Pons (tissue), 1 donor: Measurements from ENCODE around the gene UNC80.

Source experiments
- DNase-seq: peaks from one replicate; pipeline ENCODE4 v3.0.0-alpha.2; 2016; ENCODE audit warnings: low spot score

The UNC80 gene

GRCh38 chr2:209911486-209911885 is 139.9 kb downstream of the UNC80 start:
- DNase-seq = peak; percentile 36

- peak; percentile 29 for DNase-seq
Observed at GRCh38 chr2:209913786-209914345, 142.2 kb downstream of the UNC80 start.

- DNase-seq = no peak
Observed at GRCh38 chr2:209917154-209917771, 145.6 kb downstream of the UNC80 start.

- no peak for DNase-seq
Observed at GRCh38 chr2:209918251-209918650, 146.6 kb downstream of the UNC80 start.

GRCh38 chr2:209922116-209922515 is 150.5 kb downstream of the UNC80 start:
- DNase-seq = no peak

GRCh38 chr2:209929369-209929768 is 157.7 kb downstream of the UNC80 start:
- DNase-seq = no peak

GRCh38 chr2:209933499-209934483 is 162.2 kb downstream of the UNC80 start:
- DNase-seq = peak; percentile 97

- peak; percentile 35 for DNase-seq
Observed at GRCh38 chr2:209936106-209936666, 164.6 kb downstream of the UNC80 start.

- DNase-seq = no peak
Observed at GRCh38 chr2:209937893-209938292, 166.3 kb downstream of the UNC80 start.

GRCh38 chr2:209938906-209939305 is 167.3 kb downstream of the UNC80 start:
- no peak for DNase-seq

GRCh38 chr2:209940936-209941335 is 169.3 kb downstream of the UNC80 start:
- DNase-seq = no peak

- DNase-seq = no peak
Observed at GRCh38 chr2:209942426-209942825, 170.8 kb downstream of the UNC80 start.

GRCh38 chr2:209942936-209943605 is 171.4 kb downstream of the UNC80 start:
- no peak for DNase-seq

- no peak for DNase-seq
Observed at GRCh38 chr2:209943776-209944175, 172.1 kb downstream of the UNC80 start.

GRCh38 chr2:209946539-209946938 is 174.9 kb downstream of the UNC80 start:
- DNase-seq = no peak

GRCh38 chr2:209956271-209956670 is 184.6 kb downstream of the UNC80 start:
- DNase-seq = no peak

- no peak for DNase-seq
Observed at GRCh38 chr2:209958016-209958415, 186.4 kb downstream of the UNC80 start.

- no peak for DNase-seq
Observed at GRCh38 chr2:209960045-209960444, 188.4 kb downstream of the UNC80 start.

- DNase-seq = peak; percentile 63
Observed at GRCh38 chr2:209960676-209961630, 189.3 kb downstream of the UNC80 start.

GRCh38 chr2:209965723-209966122 is 194.1 kb downstream of the UNC80 start:
- DNase-seq = no peak

- DNase-seq = no peak
Observed at GRCh38 chr2:209969692-209970091, 198.1 kb downstream of the UNC80 start.
